GM06990 (cell line): ENCODE data around the gene CHD2.

Source experiments
- DNase-seq: peaks from one replicate; pipeline ENCODE4 v3.0.0-alpha.2; 2011; ENCODE audit not compliant: insufficient read length; ENCODE audit errors: extremely low read depth
- H3K27me3 ChIP-seq: replicated peaks from 2 replicates; pipeline ENCODE4 v1.6.0; 2011; ENCODE audit warnings: low read length; ENCODE audit not compliant: control insufficient read depth, insufficient read depth
- H3K36me3 ChIP-seq: 2 replicates; pipeline ENCODE4 v1.5.1; 2011; ENCODE audit warnings: low read length; ENCODE audit not compliant: control insufficient read depth, insufficient read depth
- H3K4me3 ChIP-seq: replicated peaks from 2 replicates; pipeline ENCODE4 v1.5.1; 2011; ENCODE audit warnings: low read depth, mild to moderate bottlenecking, control low read depth, low read length
- TF ChIP-seq, protein P1 (sequence below): IDR thresholded peaks from 2 replicates; pipeline ENCODE4 v1.5.1; 2011; ENCODE audit warnings: low read length, control low read depth, mild to moderate bottlenecking, inconsistent platforms; ENCODE audit not compliant: insufficient read depth, poor library complexity, severe bottlenecking

The CHD2 gene

DNA sequence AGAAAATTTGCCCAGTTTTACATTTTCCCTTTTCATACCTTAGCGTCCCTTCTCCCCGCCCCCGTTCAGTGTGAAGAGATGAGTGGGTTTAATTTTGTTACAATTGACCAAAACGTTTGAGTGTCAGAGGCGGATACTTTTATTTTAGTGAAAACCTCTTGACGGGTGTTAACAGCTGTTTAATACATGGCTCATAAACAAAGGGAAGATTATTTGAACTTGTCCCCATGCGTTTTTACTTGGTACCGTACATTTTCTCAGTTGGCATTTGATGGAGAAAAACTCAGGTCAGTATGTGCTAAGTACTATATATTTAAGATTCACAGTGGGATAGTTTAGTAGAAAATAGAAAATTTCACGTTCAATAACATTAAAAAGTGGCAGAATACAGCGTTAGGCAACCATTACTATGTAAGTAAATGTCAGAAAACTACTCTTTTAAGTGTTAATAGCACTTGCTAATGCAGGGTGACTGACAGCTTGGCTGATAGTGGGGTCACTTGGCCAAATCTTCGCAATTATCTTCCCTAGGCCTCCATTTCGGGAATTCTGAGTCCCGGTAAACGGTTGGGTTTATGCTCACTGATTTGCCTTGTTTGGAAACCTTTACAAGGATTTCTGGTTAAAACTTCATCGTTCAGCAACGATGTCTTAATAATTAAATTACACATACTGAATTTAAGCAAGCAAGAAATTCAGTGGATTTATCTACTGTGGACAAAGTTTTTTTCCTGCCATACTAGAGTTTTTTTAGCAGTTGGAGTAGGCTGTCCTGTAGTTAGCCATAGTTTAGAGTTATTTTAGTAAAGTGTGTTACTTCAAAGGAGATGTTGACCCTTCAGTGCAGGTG, 4.8 kb downstream of the CHD2 start:
- TF ChIP-seq, protein P1, sequence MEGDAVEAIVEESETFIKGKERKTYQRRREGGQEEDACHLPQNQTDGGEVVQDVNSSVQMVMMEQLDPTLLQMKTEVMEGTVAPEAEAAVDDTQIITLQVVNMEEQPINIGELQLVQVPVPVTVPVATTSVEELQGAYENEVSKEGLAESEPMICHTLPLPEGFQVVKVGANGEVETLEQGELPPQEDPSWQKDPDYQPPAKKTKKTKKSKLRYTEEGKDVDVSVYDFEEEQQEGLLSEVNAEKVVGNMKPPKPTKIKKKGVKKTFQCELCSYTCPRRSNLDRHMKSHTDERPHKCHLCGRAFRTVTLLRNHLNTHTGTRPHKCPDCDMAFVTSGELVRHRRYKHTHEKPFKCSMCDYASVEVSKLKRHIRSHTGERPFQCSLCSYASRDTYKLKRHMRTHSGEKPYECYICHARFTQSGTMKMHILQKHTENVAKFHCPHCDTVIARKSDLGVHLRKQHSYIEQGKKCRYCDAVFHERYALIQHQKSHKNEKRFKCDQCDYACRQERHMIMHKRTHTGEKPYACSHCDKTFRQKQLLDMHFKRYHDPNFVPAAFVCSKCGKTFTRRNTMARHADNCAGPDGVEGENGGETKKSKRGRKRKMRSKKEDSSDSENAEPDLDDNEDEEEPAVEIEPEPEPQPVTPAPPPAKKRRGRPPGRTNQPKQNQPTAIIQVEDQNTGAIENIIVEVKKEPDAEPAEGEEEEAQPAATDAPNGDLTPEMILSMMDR: no peak
- no peak for DNase-seq
- Histone ChIP-seq H3K4me3 (peak overlapping the region; percentile 69), H3K27me3 (no peaks in the 10 kb centered on the region), H3K36me3 (peaks cover 4% of the 10 kb centered on the region)

DNA sequence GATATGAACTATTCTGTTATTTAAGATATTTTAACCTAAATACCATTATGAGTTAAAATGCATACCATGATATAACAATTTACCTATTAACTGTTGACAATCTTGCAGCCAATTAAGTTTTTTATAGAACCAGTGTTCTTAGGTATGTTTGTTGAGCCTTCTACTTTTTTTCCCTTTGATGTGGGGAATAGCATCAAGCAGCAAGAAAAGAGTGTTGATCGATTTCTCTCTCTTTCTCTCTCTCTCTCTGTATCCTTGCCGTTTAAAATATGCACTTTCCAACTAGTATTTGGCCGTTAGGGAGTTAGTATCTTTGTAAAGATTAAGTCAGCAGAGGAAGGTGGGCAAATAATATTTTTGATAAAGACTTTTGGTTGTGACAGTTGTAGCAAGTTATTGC, 5.9 kb downstream of the CHD2 start:
- H3K27me3 ChIP-seq: no peaks in the 10 kb centered on the region
- DNase-seq: no peak
- TF ChIP-seq, protein P1: no peak
- H3K36me3 ChIP-seq: peaks cover 4% of the 10 kb centered on the region
- peak overlapping the region; percentile 69 for H3K4me3 ChIP-seq

DNA sequence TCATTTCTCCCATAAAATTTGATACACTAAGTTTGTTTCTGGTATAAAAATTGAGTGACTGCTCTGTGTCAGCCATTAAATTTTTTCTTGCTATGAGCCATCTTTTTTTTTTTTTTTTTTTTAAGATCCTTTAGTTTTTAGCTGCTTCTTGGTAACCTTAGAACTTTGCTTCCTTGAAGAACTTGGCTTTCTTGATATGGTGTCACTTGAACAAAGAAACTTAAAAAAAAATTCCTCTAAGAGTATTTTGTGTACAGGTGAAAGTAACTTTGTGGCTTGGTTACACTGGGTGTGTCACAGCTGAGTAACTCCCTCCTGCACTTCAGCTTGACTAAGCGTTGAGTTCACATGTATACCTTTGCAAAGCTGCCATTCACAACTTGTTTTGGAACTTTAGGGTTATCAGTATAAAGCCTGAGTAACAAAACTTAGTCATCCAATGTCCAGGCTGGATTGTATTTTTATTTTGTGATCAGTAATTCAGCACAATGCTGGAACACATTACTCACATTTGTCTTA, 6.5 kb downstream of the CHD2 start:
- Histone ChIP-seq H3K4me3 (peak overlapping the region; percentile 69), H3K27me3 (no peaks in the 10 kb centered on the region), H3K36me3 (peaks cover 4% of the 10 kb centered on the region)
- DNase-seq: peak; percentile 68
- TF ChIP-seq, protein P1: no peak

DNA sequence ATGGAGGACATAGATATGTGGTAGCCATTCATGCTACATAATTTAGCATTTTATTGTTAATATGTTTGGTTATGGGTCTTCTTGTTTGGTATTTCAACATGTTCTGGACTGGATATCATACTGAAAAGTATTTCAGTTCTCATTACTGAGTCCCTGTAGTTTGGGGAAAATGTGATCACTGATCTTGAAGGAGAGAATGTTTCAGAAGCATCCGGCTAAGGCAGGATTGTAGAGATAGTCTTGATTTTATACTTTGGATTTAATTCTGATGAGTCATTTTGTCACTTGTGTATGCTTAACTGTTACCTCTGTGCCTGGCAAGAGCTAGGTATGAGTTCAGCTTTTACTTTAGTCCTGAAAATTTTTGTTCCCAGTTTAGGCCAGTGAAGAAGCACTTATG, 7.1 kb downstream of the CHD2 start:
- DNase-seq: no peak
- peak overlapping the region; percentile 28 for H3K4me3 ChIP-seq

DNA sequence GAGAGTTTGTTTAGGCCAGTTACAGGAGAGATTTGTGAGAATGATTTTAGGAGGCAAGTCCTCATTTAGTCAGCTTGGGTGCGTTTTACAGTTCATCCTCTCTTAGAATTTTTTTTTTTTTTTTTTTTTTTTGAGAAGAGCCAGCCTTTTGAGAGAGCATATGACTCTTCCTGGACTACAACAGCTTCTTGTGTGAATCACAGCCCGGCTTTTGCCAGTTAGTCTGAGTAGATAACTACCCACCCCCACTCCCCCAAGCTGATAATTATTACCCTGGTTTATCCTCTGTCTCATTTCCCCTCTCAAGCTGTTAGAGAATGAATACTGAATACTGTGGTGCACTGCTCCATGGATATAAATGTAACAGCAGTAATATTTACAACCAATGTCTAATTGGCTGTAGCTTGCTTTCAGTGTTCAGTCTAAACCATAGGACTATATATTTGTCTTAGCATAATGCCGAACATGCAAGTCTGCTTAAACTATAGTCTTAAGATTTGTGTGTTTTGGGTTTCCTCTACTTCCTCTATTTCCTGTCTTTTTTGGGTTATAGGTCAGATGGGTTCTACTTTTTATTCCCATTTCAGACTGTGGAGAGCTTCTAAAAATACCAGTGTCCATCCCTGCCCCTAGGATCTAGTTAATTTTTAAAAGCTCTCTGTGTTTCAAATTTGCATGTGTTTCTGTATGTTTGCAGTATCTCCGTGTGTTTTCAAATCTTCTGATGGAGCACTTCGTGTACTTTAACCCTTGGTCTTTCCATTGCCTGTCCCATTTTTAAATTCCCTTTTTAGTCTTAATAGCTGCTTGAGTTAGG, 8.0 kb downstream of the CHD2 start:
- peaks cover 8% of the 10 kb centered on the region for H3K36me3 ChIP-seq
- H3K4me3 ChIP-seq: no peak overlapping the region; the same call in 1 of the 2 replicates
- DNase-seq: no peak
- TF ChIP-seq, protein P1: no peak
- H3K27me3 ChIP-seq: no peaks in the 10 kb centered on the region

More for the DNA sequence above, 7.1 kb downstream of the CHD2 start:
- Histone ChIP-seq H3K27me3 (no peaks in the 10 kb centered on the region), H3K36me3 (peaks cover 8% of the 10 kb centered on the region)
- TF ChIP-seq, protein P1: no peak
